Hepatocyte (in vitro differentiated cells): ENCODE results near the gene ELAVL4. TPM values are rescaled to one million over a fixed set of nuclear protein-coding genes. Genes with fewer than 3 reads are reported as not detected.
"Not testable (repeated sequence)": the region's sequence is repeated elsewhere in the genome, so short reads cannot be mapped to it uniquely, and the experiment has no call there.

ENCODE experiments used
- DNase-seq: peaks from one replicate; pipeline ENCODE4 v3.0.0-alpha.2; 2016; ENCODE audit warnings: low spot score
- H2AFZ ChIP-seq: fragments of 200-600 bp; sonication (generic); 2 replicates; pipeline ENCODE4 v1.6.0; 2016; ENCODE audit warnings: antibody characterized with exemption, mild to moderate bottlenecking
- H3K27ac ChIP-seq: fragments of 200-600 bp; sonication (generic); 2 replicates; pipeline ENCODE4 v1.5.1; 2016; ENCODE audit warnings: mild to moderate bottlenecking
- H3K27me3 ChIP-seq: fragments of 200-600 bp; sonication (generic); 2 replicates; pipeline ENCODE4 v1.6.1; 2016
- H3K36me3 ChIP-seq: fragments of 200-600 bp; sonication (generic); replicated peaks from 2 replicates; pipeline ENCODE4 v1.5.1; 2016; ENCODE audit warnings: low read depth; ENCODE audit not compliant: insufficient read depth
- H3K4me1 ChIP-seq: fragments of 200-600 bp; sonication (generic); 2 replicates; pipeline ENCODE4 v1.5.1; 2016; ENCODE audit warnings: mild to moderate bottlenecking, moderate library complexity; ENCODE audit not compliant: insufficient read depth
- H3K4me2 ChIP-seq: fragments of 200-600 bp; sonication (generic); 2 replicates; pipeline ENCODE4 v1.6.0; 2016
- H3K4me3 ChIP-seq: fragments of 200-600 bp; sonication (generic); 2 replicates; pipeline ENCODE4 v1.5.1; 2016; ENCODE audit warnings: mild to moderate bottlenecking
- H3K79me2 ChIP-seq: fragments of 200-600 bp; sonication (generic); 2 replicates; pipeline ENCODE4 v1.6.0; 2017; ENCODE audit warnings: mild to moderate bottlenecking
- H3K9me2 ChIP-seq: fragments of 200-600 bp; sonication (generic); replicated peaks from 2 replicates; pipeline ENCODE4 v1.6.0; 2017; ENCODE audit warnings: mild to moderate bottlenecking; ENCODE audit not compliant: insufficient read depth
- H3K9me3 ChIP-seq: fragments of 200-600 bp; sonication (generic); 2 replicates; pipeline ENCODE4 v1.5.1; 2016; ENCODE audit warnings: low read depth, mild to moderate bottlenecking
- H4K20me1 ChIP-seq: fragments of 200-600 bp; sonication (generic); 2 replicates; pipeline ENCODE4 v1.6.0; 2016; ENCODE audit warnings: mild to moderate bottlenecking; ENCODE audit not compliant: insufficient read depth, poor library complexity, severe bottlenecking
- CTCF ChIP-seq: fragments of 200-600 bp; sonication (generic); IDR thresholded peaks from 2 replicates; pipeline ENCODE4 v1.5.1; 2016; ENCODE audit warnings: antibody characterized with exemption, mild to moderate bottlenecking; ENCODE audit not compliant: poor library complexity
- EZH2 ChIP-seq: fragments of 200-600 bp; sonication (generic); IDR thresholded peaks from 2 replicates; pipeline ENCODE4 v1.6.1; 2016; ENCODE audit warnings: antibody characterized with exemption, mild to moderate bottlenecking, borderline replicate concordance
- EZH2phosphoT487 ChIP-seq: fragments of 200-600 bp; sonication (generic); IDR thresholded peaks from one replicate; pipeline ENCODE4 v1.6.1; 2018; ENCODE audit warnings: antibody characterized with exemption, mild to moderate bottlenecking, low read depth, moderate library complexity; ENCODE audit not compliant: unreplicated experiment, severe bottlenecking
- WGBS: methylation state at CpG from one replicate; pipeline ENCODE4 v1.1.6; 2016; ENCODE audit warnings: low lambda C conversion rate; ENCODE audit errors: missing lambda C conversion rate; 5-methylcytosine and 5-hydroxymethylcytosine counted together
- polyA plus RNA-seq: library from polyadenylated mRNA; unstranded; fragments of >200 nt; fragmentation: Nextera tagmentation; extraction: Ambion mirVana; gene quantifications from 2 replicates; pipeline ENCODE4 v1.2.1, GENCODE V29; 2016
- total RNA-seq: library from RNA; depleted of rRNA; stranded (reverse); fragments of >200 nt; gene quantifications from 2 replicates; pipeline ENCODE4 v1.2.3, GENCODE V29; 2014

The ELAVL4 gene
- total and polyA plus RNA-seq, 2 experiments from 2014 or later: 0.07 to 0.08 TPM

GRCh38 chr1:50158421-50158820 lies 49.7 kb downstream of the ELAVL4 start:
- H3K79me2 ChIP-seq: no peaks in the 10 kb centered on the region
- H3K9me3 ChIP-seq: no peaks in the 10 kb centered on the region
- WGBS: 63% methylated on average over 1 of the region's 1 CpG
- no peaks in the 10 kb centered on the region for H4K20me1 ChIP-seq
- no peaks in the 10 kb centered on the region for H3K4me1 ChIP-seq
- H3K4me3 ChIP-seq: no peak overlapping the region
- H3K27me3 ChIP-seq: no peaks in the 10 kb centered on the region
- no peak overlapping the region for H3K4me2 ChIP-seq
- no peak overlapping the region for H2AFZ ChIP-seq
- DNase-seq: no peak
- TF ChIP-seq EZH2: no peak
- no peak for TF ChIP-seq EZH2phosphoT487
- TF ChIP-seq CTCF: no peak
- no peak overlapping the region for H3K27ac ChIP-seq
- no peaks in the 10 kb centered on the region for H3K36me3 ChIP-seq
- H3K9me2 ChIP-seq: no peaks in the 10 kb centered on the region

DNA sequence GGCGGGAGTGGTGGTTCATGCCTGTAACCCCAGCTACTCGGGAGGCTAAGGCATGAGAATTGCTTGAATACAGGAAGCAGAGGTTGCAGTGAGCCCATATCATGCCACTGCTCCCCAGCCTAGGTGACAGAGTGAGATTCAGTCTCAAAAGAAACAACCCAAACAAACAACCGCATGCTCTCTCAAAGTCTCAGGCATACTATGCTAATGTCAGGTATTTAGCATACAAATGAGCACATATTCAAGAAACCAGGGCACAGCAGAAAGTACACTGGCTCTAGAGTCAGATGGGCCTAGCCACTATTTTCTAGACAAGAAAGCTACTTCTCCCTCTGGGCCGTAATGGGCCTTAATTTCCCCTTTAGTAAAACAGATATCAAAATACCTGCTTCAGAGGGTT lies 55.0 kb downstream of the ELAVL4 start:
- H3K79me2 ChIP-seq: no peaks in the 10 kb centered on the region
- DNase-seq: no peak
- H3K4me2 ChIP-seq: no peak overlapping the region
- TF ChIP-seq EZH2phosphoT487 (no peak), EZH2 (no peak), CTCF (no peak)
- no peaks in the 10 kb centered on the region for H3K9me3 ChIP-seq
- no peak overlapping the region for H2AFZ ChIP-seq
- no peaks in the 10 kb centered on the region for H3K27me3 ChIP-seq
- no peaks in the 10 kb centered on the region for H3K4me1 ChIP-seq
- H4K20me1 ChIP-seq: no peaks in the 10 kb centered on the region
- no peaks in the 10 kb centered on the region for H3K9me2 ChIP-seq
- H3K4me3 ChIP-seq: no peak overlapping the region
- 69% methylated on average over 4 of the region's 4 CpGs for WGBS
- no peaks in the 10 kb centered on the region for H3K36me3 ChIP-seq
- no peak overlapping the region for H3K27ac ChIP-seq

DNA sequence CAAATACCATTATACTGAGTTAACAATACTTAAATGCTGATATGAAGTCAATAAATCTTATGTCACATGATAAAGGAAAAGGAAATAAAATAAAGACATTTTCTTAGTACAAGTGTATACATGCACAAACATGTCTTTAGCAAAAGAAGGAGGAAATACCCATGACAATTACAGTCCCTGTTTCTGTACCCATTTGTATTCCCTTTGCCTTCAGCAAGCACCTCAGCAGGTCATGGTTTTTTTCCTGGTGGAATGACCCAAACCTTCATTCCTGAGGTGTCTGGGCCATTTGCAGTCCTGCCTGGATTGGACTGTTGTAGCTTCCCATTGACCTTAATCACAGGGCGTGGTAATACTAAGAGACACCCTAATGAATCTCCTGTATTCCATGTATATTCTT lies 57.6 kb downstream of the ELAVL4 start:
- not testable (repeated sequence) for H3K9me2 ChIP-seq, H4K20me1 ChIP-seq, H3K79me2 ChIP-seq, H3K27me3 ChIP-seq, H3K4me2 ChIP-seq, DNase-seq, H3K4me1 ChIP-seq, H3K36me3 ChIP-seq, H3K9me3 ChIP-seq, H3K4me3 ChIP-seq, H2AFZ ChIP-seq, H3K27ac ChIP-seq
- WGBS: 70% methylated on average over 1 of the region's 1 CpG

- Histone ChIP-seq H2AFZ (no peak overlapping the region), H3K36me3 (no peaks in the 10 kb centered on the region), H3K9me2 (no peaks in the 10 kb centered on the region), H4K20me1 (no peaks in the 10 kb centered on the region), H3K27ac (no peak overlapping the region), H3K79me2 (no peaks in the 10 kb centered on the region), H3K27me3 (no peaks in the 10 kb centered on the region), H3K4me2 (no peak overlapping the region), H3K9me3 (no peaks in the 10 kb centered on the region), H3K4me3 (no peak overlapping the region), H3K4me1 (no peaks in the 10 kb centered on the region)
- 81% methylated on average over 1 of the region's 1 CpG for WGBS
- no peak for DNase-seq
- TF ChIP-seq EZH2phosphoT487 (no peak), EZH2 (no peak), CTCF (no peak)
These were observed 63.6 kb downstream of the ELAVL4 start for GRCh38 chr1:50172299-50172698.
